ENCODE measurements around the gene PTPN14.

Gene PTPN14

GRCh38 chr1:214447557-214447871 is 103.9 kb downstream of the PTPN14 start:
- Mint-ChIP-seq H3K27me3 (peaks cover 4% of the 10 kb centered on the region), H3K27ac (no peak overlapping the region), H3K36me3 (no peaks in the 10 kb centered on the region), H3K9me3 (no peaks in the 10 kb centered on the region), H3K4me1 (peaks cover 11% of the 10 kb centered on the region), H3K4me3 (no peak overlapping the region)
- DNase-seq: no peak
- CTCF ChIA-PET: interaction anchor here (2.2 kb wide), 1 partner anchor 115 kb away, joined by 7 read pairs; no protein-coding TSS in a partner anchor

GRCh38 chr1:214446772-214447556 is 104.4 kb downstream of the PTPN14 start:
- Mint-ChIP-seq H3K4me3 (no peak overlapping the region), H3K4me1 (peaks cover 11% of the 10 kb centered on the region), H3K27me3 (peaks cover 4% of the 10 kb centered on the region), H3K36me3 (no peaks in the 10 kb centered on the region), H3K27ac (no peak overlapping the region), H3K9me3 (no peaks in the 10 kb centered on the region)
- CTCF ChIA-PET: no interaction called here
- no peak for DNase-seq

- H3K27ac Mint-ChIP-seq: peak overlapping the region; percentile 11
- CTCF ChIA-PET: no interaction called here
- H3K36me3 Mint-ChIP-seq: no peaks in the 10 kb centered on the region
- no peaks in the 10 kb centered on the region for H3K9me3 Mint-ChIP-seq
- DNase-seq: no peak
- no peak overlapping the region for H3K4me3 Mint-ChIP-seq
- peaks cover 4% of the 10 kb centered on the region for H3K27me3 Mint-ChIP-seq
- H3K4me1 Mint-ChIP-seq: peaks cover 19% of the 10 kb centered on the region
Measured at GRCh38 chr1:214445831-214446614, 105.4 kb downstream of the PTPN14 start.

GRCh38 chr1:214445199-214445598 is 106.2 kb downstream of the PTPN14 start:
- H3K27ac Mint-ChIP-seq: no peak overlapping the region

GRCh38 chr1:214444182-214444939 is 107.0 kb downstream of the PTPN14 start:
- CTCF ChIA-PET: interaction anchor here (0.8 to 1.9 kb wide), 7 partner anchors 9 to 141 kb away, joined by 3 to 6 read pairs (median 4); no protein-coding TSS in a partner anchor
- H3K27me3 Mint-ChIP-seq: peaks cover 4% of the 10 kb centered on the region
- no peaks in the 10 kb centered on the region for H3K36me3 Mint-ChIP-seq
- H3K4me3 Mint-ChIP-seq: no peak overlapping the region
- no peaks in the 10 kb centered on the region for H3K9me3 Mint-ChIP-seq
- H3K27ac Mint-ChIP-seq: no peak overlapping the region
- DNase-seq: no peak
- peaks cover 36% of the 10 kb centered on the region for H3K4me1 Mint-ChIP-seq

More at GRCh38 chr1:214445199-214445598, 106.2 kb downstream of the PTPN14 start:
- no peak for DNase-seq
- Mint-ChIP-seq H3K4me3 (no peak overlapping the region), H3K9me3 (no peaks in the 10 kb centered on the region), H3K36me3 (no peaks in the 10 kb centered on the region), H3K4me1 (peaks cover 28% of the 10 kb centered on the region), H3K27me3 (peaks cover 4% of the 10 kb centered on the region)
- CTCF ChIA-PET: interaction anchor here (1.0 kb wide), 1 partner anchor 58 kb away, joined by 3 read pairs; no protein-coding TSS in a partner anchor

- H3K27ac Mint-ChIP-seq: peak overlapping the region; percentile 55
- CTCF ChIA-PET: no interaction called here
- H3K4me1 Mint-ChIP-seq: peaks cover 55% of the 10 kb centered on the region
- peaks cover 4% of the 10 kb centered on the region for H3K27me3 Mint-ChIP-seq
- no peaks in the 10 kb centered on the region for H3K9me3 Mint-ChIP-seq
- H3K36me3 Mint-ChIP-seq: no peaks in the 10 kb centered on the region
- DNase-seq: no peak
- H3K4me3 Mint-ChIP-seq: no peak overlapping the region
Measured at GRCh38 chr1:214441119-214441518, 110.3 kb downstream of the PTPN14 start.

GRCh38 chr1:214440219-214440965 is 111.0 kb downstream of the PTPN14 start:
- CTCF ChIA-PET: interaction anchor here (1.6 to 1.9 kb wide), 2 partner anchors 13 to 53 kb away, joined by 3 to 10 read pairs; no protein-coding TSS in a partner anchor

GRCh38 chr1:214439352-214440119 is 111.9 kb downstream of the PTPN14 start:
- peak overlapping the region; percentile 88 for H3K27ac Mint-ChIP-seq
- peaks cover 48% of the 10 kb centered on the region for H3K4me1 Mint-ChIP-seq
- H3K27me3 Mint-ChIP-seq: peaks cover 4% of the 10 kb centered on the region
- H3K36me3 Mint-ChIP-seq: no peaks in the 10 kb centered on the region
- peak overlapping the region; percentile 30 for H3K4me3 Mint-ChIP-seq
- no peaks in the 10 kb centered on the region for H3K9me3 Mint-ChIP-seq
- peak; percentile 42 for DNase-seq
- CTCF ChIA-PET: interaction anchor here (1.5 to 1.9 kb wide), 3 partner anchors 12 to 108 kb away, joined by 3 to 10 read pairs (median 4); no protein-coding TSS in a partner anchor

More at GRCh38 chr1:214440219-214440965, 111.0 kb downstream of the PTPN14 start:
- H3K36me3 Mint-ChIP-seq: no peaks in the 10 kb centered on the region
- no peaks in the 10 kb centered on the region for H3K9me3 Mint-ChIP-seq
- H3K4me1 Mint-ChIP-seq: peaks cover 52% of the 10 kb centered on the region
- H3K27me3 Mint-ChIP-seq: peaks cover 4% of the 10 kb centered on the region
- H3K4me3 Mint-ChIP-seq: no peak overlapping the region
- no peak for DNase-seq
- peak overlapping the region; percentile 88 for H3K27ac Mint-ChIP-seq

- Mint-ChIP-seq H3K4me3 (peak overlapping the region; percentile 30), H3K27me3 (peaks cover 4% of the 10 kb centered on the region), H3K27ac (peak overlapping the region; percentile 88), H3K4me1 (peaks cover 44% of the 10 kb centered on the region), H3K36me3 (no peaks in the 10 kb centered on the region), H3K9me3 (no peaks in the 10 kb centered on the region)
- no peak for DNase-seq
- CTCF ChIA-PET: interaction anchor here (1.5 to 1.9 kb wide), 2 partner anchors 11 to 107 kb away, joined by 4 to 10 read pairs; no protein-coding TSS in a partner anchor
Measured at GRCh38 chr1:214438530-214438929, 112.9 kb downstream of the PTPN14 start.

- no peak overlapping the region for H3K27ac Mint-ChIP-seq
- no peaks in the 10 kb centered on the region for H3K36me3 Mint-ChIP-seq
- no peak overlapping the region for H3K4me3 Mint-ChIP-seq
- CTCF ChIA-PET: no interaction called here
- DNase-seq: no peak
- H3K9me3 Mint-ChIP-seq: no peaks in the 10 kb centered on the region
- H3K27me3 Mint-ChIP-seq: peaks cover 4% of the 10 kb centered on the region
- peaks cover 44% of the 10 kb centered on the region for H3K4me1 Mint-ChIP-seq
Measured at GRCh38 chr1:214438075-214438474, 113.3 kb downstream of the PTPN14 start.

GRCh38 chr1:214435867-214436266 is 115.5 kb downstream of the PTPN14 start:
- DNase-seq: no peak
- CTCF ChIA-PET: no interaction called here
- no peaks in the 10 kb centered on the region for H3K27me3 Mint-ChIP-seq
- no peaks in the 10 kb centered on the region for H3K9me3 Mint-ChIP-seq
- peaks cover 34% of the 10 kb centered on the region for H3K4me1 Mint-ChIP-seq
- no peak overlapping the region for H3K27ac Mint-ChIP-seq
- no peak overlapping the region for H3K4me3 Mint-ChIP-seq
- H3K36me3 Mint-ChIP-seq: no peaks in the 10 kb centered on the region

GRCh38 chr1:214432245-214432644 is 119.2 kb downstream of the PTPN14 start:
- Mint-ChIP-seq H3K4me3 (no peak overlapping the region), H3K36me3 (no peaks in the 10 kb centered on the region), H3K27me3 (no peaks in the 10 kb centered on the region), H3K9me3 (no peaks in the 10 kb centered on the region), H3K4me1 (peaks cover 26% of the 10 kb centered on the region), H3K27ac (no peak overlapping the region)
- CTCF ChIA-PET: interaction anchor here (1.1 kb wide), 1 partner anchor 12 kb away, joined by 3 read pairs; no protein-coding TSS in a partner anchor
- DNase-seq: no peak
